Parathyroid adenoma (tissue), 2 donors: ENCODE data around the gene GMCL1.
A peak's percentile ranks its signal among the peaks of the same experiment; 100 is the strongest.

Source experiments
- H2AFZ ChIP-seq: fragments of 300-600 bp; sonication (generic); one replicate; pipeline ENCODE4 v1.7.0; 2017; ENCODE audit warnings: antibody characterized with exemption, mild to moderate bottlenecking
- H3K27ac ChIP-seq: fragments of 300-600 bp; sonication (generic); one replicate; pipeline ENCODE4 v1.7.0; 2017
- H3K27me3 ChIP-seq: fragments of 300-600 bp; sonication (generic); one replicate; pipeline ENCODE4 v1.7.0; 2017; ENCODE audit warnings: low read length; ENCODE audit not compliant: control insufficient read depth, insufficient read depth
- H3K36me3 ChIP-seq: fragments of 300-600 bp; sonication (generic); one replicate; pipeline ENCODE4 v1.7.0; 2017; ENCODE audit warnings: low read length; ENCODE audit not compliant: control insufficient read depth, insufficient read depth
- H3K4me1 ChIP-seq: fragments of 300-600 bp; sonication (generic); one replicate; pipeline ENCODE4 v1.7.0; 2017; ENCODE audit warnings: control low read depth
- H3K4me2 ChIP-seq: fragments of 300-600 bp; sonication (generic); one replicate; pipeline ENCODE4 v1.7.0; 2017; ENCODE audit warnings: low read length
- H3K4me3 ChIP-seq: fragments of 300-600 bp; sonication (generic); one replicate; pipeline ENCODE4 v1.7.0; 2017; ENCODE audit warnings: low read depth, low read length
- H3K79me2 ChIP-seq: fragments of 300-600 bp; sonication (generic); one replicate; pipeline ENCODE4 v1.7.0; 2017; ENCODE audit warnings: control low read depth
- H3K9ac ChIP-seq: fragments of 300-600 bp; sonication (generic); one replicate; pipeline ENCODE4 v1.7.0; 2017; ENCODE audit warnings: mild to moderate bottlenecking
- H3K9me3 ChIP-seq: fragments of 300-600 bp; sonication (generic); one replicate; pipeline ENCODE4 v1.7.0; 2017; ENCODE audit warnings: low read length; ENCODE audit not compliant: control insufficient read depth
- CTCF ChIP-seq: fragments of 300-600 bp; sonication (generic); IDR thresholded peaks from one replicate; pipeline ENCODE4 v1.7.0; 2017; ENCODE audit warnings: antibody characterized with exemption, mild to moderate bottlenecking
- donor health status: primary hyperparathyroidism.

GMCL1 gene

GRCh38 chr2:69805887-69806286 is 23.6 kb upstream of the GMCL1 start:
- Histone ChIP-seq H3K79me2 (no peaks in the 10 kb centered on the region), H3K36me3 (no peaks in the 10 kb centered on the region), H3K9me3 (no peaks in the 10 kb centered on the region), H3K4me2 (no peak overlapping the region), H2AFZ (no peak overlapping the region), H3K9ac (no peak overlapping the region), H3K4me3 (no peak overlapping the region), H3K27me3 (no peaks in the 10 kb centered on the region), H3K27ac (no peak overlapping the region), H3K4me1 (peaks cover 38% of the 10 kb centered on the region)
- TF ChIP-seq CTCF = no peak

- H3K4me1 ChIP-seq = peaks cover 47% of the 10 kb centered on the region
- H3K9ac ChIP-seq = no peak overlapping the region
- no peaks in the 10 kb centered on the region for H3K9me3 ChIP-seq
- H3K4me2 ChIP-seq = peak overlapping the region; percentile 36
- no peaks in the 10 kb centered on the region for H3K27me3 ChIP-seq
- H2AFZ ChIP-seq = peak overlapping the region; percentile 75
- H3K79me2 ChIP-seq = no peaks in the 10 kb centered on the region
- H3K36me3 ChIP-seq = no peaks in the 10 kb centered on the region
- peak overlapping the region; percentile 19 for H3K4me3 ChIP-seq
- TF ChIP-seq CTCF = no peak
- H3K27ac ChIP-seq = peak overlapping the region; percentile 89
Observed at GRCh38 chr2:69807821-69808540, 21.5 kb upstream of the GMCL1 start.

- Histone ChIP-seq H3K27ac (peak overlapping the region; percentile 89), H3K9ac (no peak overlapping the region), H3K4me2 (no peak overlapping the region), H2AFZ (peak overlapping the region; percentile 54), H3K36me3 (no peaks in the 10 kb centered on the region), H3K4me1 (peaks cover 41% of the 10 kb centered on the region), H3K4me3 (no peak overlapping the region), H3K27me3 (no peaks in the 10 kb centered on the region), H3K79me2 (no peaks in the 10 kb centered on the region), H3K9me3 (no peaks in the 10 kb centered on the region)
- no peak for TF ChIP-seq CTCF
Observed at GRCh38 chr2:69810550-69810949, 18.9 kb upstream of the GMCL1 start.

- no peaks in the 10 kb centered on the region for H3K9me3 ChIP-seq
- H3K4me3 ChIP-seq = no peak overlapping the region
- no peak overlapping the region for H3K9ac ChIP-seq
- peak overlapping the region; percentile 89 for H3K27ac ChIP-seq
- H3K4me1 ChIP-seq = peaks cover 41% of the 10 kb centered on the region
- H3K36me3 ChIP-seq = no peaks in the 10 kb centered on the region
- H2AFZ ChIP-seq = peak overlapping the region; percentile 64
- H3K4me2 ChIP-seq = no peak overlapping the region
- H3K79me2 ChIP-seq = no peaks in the 10 kb centered on the region
- H3K27me3 ChIP-seq = no peaks in the 10 kb centered on the region
- no peak for TF ChIP-seq CTCF
Observed at GRCh38 chr2:69811018-69811417, 18.4 kb upstream of the GMCL1 start.

GRCh38 chr2:69811591-69811990 is 17.9 kb upstream of the GMCL1 start:
- H3K9me3 ChIP-seq = no peaks in the 10 kb centered on the region
- no peak for TF ChIP-seq CTCF
- H3K79me2 ChIP-seq = no peaks in the 10 kb centered on the region
- peak overlapping the region; percentile 30 for H3K4me2 ChIP-seq
- no peak overlapping the region for H3K9ac ChIP-seq
- peak overlapping the region; percentile 64 for H2AFZ ChIP-seq
- H3K27me3 ChIP-seq = no peaks in the 10 kb centered on the region
- H3K4me3 ChIP-seq = no peak overlapping the region
- H3K36me3 ChIP-seq = no peaks in the 10 kb centered on the region
- peak overlapping the region; percentile 89 for H3K27ac ChIP-seq
- peaks cover 41% of the 10 kb centered on the region for H3K4me1 ChIP-seq
